ENCODE results near the gene ST3GAL5. TPM values are rescaled to one million over a fixed set of nuclear protein-coding genes. Genes with fewer than 3 reads are reported as not detected.
"Not testable (repeated sequence)": the region's sequence is repeated elsewhere in the genome, so short reads cannot be mapped to it uniquely, and the experiment has no call there.

The ST3GAL5 gene
- total and polyA plus RNA-seq, 2 experiments from 2014 or later = 11.9 to 12.5 TPM

GRCh38 chr2:85887566-85888019 is 1.2 kb downstream of the ST3GAL5 start:
- H3K9me3 ChIP-seq (ENCODE audit: low read depth) = no peaks in the 10 kb centered on the region
- peak; percentile 39 to 47 for DNase-seq (ENCODE audit: low read depth in 1 of 2, low spot score in 1 of 2)
- H3K27me3 ChIP-seq = no peaks in the 10 kb centered on the region
- peaks cover 6% of the 10 kb centered on the region for H3K4me1 ChIP-seq (ENCODE audit: low read depth)
- H3K36me3 ChIP-seq = no peaks in the 10 kb centered on the region
- peak; percentile 39 for TF ChIP-seq CTCF (IDR thresholded peaks at IDR 0.05; ENCODE audit: low read depth, low read length)
- no peak overlapping the region for H3K27ac ChIP-seq
- H3K4me3 ChIP-seq = peak overlapping the region; percentile 90

- no peaks in the 10 kb centered on the region for H3K27me3 ChIP-seq
- no peak for TF ChIP-seq CTCF (IDR thresholded peaks at IDR 0.05; ENCODE audit: low read depth, low read length)
- peaks cover 6% of the 10 kb centered on the region for H3K4me1 ChIP-seq (ENCODE audit: low read depth)
- no peaks in the 10 kb centered on the region for H3K9me3 ChIP-seq (ENCODE audit: low read depth)
- peak in 1 of 2 donors; percentile 86 for DNase-seq (ENCODE audit: low read depth in 1 of 2, low spot score in 1 of 2)
- no peaks in the 10 kb centered on the region for H3K36me3 ChIP-seq
- no peak overlapping the region for H3K27ac ChIP-seq
- H3K4me3 ChIP-seq = no peak overlapping the region
Measured at GRCh38 chr2:85886590-85886989, 2.2 kb downstream of the ST3GAL5 start.

- Histone ChIP-seq H3K9me3 (ENCODE audit: low read depth) (no peaks in the 10 kb centered on the region), H3K27ac (no peak overlapping the region), H3K4me1 (ENCODE audit: low read depth) (peaks cover 6% of the 10 kb centered on the region), H3K4me3 (no peak overlapping the region), H3K36me3 (no peaks in the 10 kb centered on the region), H3K27me3 (no peaks in the 10 kb centered on the region)
- no peak for TF ChIP-seq CTCF (IDR thresholded peaks at IDR 0.05; ENCODE audit: low read depth, low read length)
- no peak for DNase-seq (ENCODE audit: low read depth in 1 of 2, low spot score in 1 of 2)
Measured at GRCh38 chr2:85886141-85886540, 2.6 kb downstream of the ST3GAL5 start.

DNA sequence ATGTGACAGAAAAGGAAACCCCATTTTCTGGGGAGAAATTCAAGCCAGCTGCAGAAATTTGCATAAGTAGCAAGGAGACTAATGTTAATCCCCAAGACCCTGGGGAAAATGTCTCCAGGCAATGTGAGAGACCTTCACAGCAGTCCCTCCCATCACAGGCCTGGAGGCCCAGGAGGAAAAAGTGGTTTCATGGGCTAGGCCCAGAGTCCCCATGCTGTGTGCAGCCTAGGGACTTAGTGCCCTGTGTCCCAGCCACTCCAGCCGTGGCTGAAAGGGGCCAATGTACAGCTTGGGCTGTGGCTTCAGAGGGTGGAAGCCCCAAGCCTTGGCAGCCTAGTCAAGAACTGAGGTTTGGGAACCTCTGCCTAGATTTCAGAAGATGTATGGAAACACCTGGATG is 7.0 kb downstream of the ST3GAL5 start:
- H3K27ac ChIP-seq; H3K4me1 ChIP-seq (ENCODE audit: low read depth); H3K4me3 ChIP-seq; H3K27me3 ChIP-seq; DNase-seq (ENCODE audit: low read depth in 1 of 2, low spot score in 1 of 2); H3K36me3 ChIP-seq; H3K9me3 ChIP-seq (ENCODE audit: low read depth): not testable (repeated sequence)

DNA sequence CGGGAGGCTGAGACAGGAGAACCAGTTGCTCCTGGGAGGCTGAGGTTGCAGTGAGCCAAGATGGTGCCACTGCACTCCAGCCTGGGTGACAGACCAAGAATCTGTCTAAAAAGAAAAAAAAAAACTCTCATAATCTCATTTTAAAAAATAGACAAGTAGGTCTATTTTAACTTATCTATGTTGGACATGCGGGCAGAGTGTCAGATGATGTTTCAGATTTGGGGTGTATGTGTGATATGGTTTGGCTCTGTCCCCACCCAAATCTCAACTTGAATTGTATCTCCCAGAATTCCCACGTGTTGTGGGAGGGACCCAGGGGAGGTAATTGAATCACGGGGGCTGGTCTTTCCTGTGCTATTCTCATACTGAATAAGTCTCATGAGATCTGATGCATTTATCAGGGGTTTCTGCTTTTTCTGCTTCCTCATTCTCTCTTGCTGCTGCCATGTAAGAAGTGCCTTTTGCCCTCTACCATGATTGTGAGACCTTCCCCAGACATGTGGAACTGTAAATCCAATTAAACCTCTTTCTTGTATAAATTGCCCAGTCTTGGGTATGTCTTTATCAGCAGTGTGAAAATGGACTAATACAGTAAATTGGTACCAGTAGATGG is 8.0 kb downstream of the ST3GAL5 start:
- not testable (repeated sequence) for H3K4me1 ChIP-seq (ENCODE audit: low read depth); H3K4me3 ChIP-seq; H3K27me3 ChIP-seq; DNase-seq (ENCODE audit: low read depth in 1 of 2, low spot score in 1 of 2); H3K27ac ChIP-seq; H3K36me3 ChIP-seq; H3K9me3 ChIP-seq (ENCODE audit: low read depth)

DNA sequence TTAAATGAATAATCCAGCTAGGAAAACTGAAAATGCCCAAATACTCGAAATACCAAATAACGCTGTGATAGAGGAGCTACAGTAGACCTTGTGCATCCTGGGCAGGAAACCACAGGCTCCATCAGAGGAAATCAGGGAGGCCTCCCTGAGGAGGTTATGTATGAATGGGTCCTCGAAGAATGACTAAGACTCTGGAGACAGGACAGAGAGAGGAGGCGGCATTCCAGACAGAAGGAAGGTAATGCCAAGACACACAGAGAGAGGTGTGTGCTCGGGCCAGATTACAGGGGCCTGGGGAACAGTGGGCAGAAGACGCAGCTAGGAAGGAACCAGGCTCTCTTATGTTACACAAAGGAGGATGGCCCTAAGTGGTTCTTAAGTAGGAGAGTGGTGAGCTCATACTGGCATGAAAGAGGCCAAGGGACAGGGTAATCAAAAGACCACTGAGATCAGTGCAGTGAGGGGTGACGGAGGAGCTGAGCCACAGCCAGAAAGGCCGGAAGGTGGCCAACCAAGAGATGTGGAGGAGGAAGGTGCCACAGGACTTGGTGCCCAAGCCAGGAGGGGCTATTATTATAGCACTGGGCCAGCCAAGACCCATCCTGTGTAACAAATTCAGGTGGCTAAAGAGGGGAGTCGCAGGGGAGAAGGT is 9.9 kb downstream of the ST3GAL5 start:
- H3K27ac ChIP-seq = no peak overlapping the region
- TF ChIP-seq CTCF (IDR thresholded peaks at IDR 0.05; ENCODE audit: low read depth, low read length) = no peak

More for the DNA sequence above, 9.9 kb downstream of the ST3GAL5 start:
- Histone ChIP-seq H3K36me3 (no peaks in the 10 kb centered on the region), H3K4me3 (no peak overlapping the region), H3K9me3 (ENCODE audit: low read depth) (no peaks in the 10 kb centered on the region), H3K27me3 (no peaks in the 10 kb centered on the region), H3K4me1 (ENCODE audit: low read depth) (peaks cover 7% of the 10 kb centered on the region)
- no peak for DNase-seq (ENCODE audit: low read depth in 1 of 2, low spot score in 1 of 2)

All from cardiac muscle cell (in vitro differentiated cells and primary cell).